ENCODE measurements around the gene PTPN7. TPM values are rescaled to one million over a fixed set of nuclear protein-coding genes. Genes with fewer than 3 reads are reported as not detected.

The PTPN7 gene
- total and polyA plus RNA-seq, 2 of the 13 experiments (the other 11 are each of a cell fraction or from before 2014, with no cell fraction given) = not detected

DNA sequence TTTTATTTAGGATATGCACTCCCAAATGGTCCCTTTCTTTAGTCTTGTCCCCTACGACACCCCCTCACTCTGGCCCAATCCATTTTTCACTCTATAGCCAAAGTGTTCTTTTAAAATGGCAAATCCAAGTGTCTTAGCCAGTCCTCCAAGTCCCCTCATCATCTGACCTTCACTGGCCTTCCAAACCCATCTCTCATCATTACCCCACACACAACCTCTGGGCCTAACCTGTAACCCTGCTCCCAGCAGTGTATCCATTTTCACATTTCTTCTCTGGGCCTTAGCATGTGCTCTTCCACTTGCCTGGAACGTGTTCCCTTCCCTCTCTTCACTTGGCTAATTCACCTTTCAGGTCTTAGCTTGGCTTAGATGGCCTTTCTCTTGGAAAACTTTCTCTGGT, 9.4 kb downstream of the PTPN7 start:
- 9% methylated on average over 2 of the region's 2 CpGs for WGBS (ENCODE audit: low lambda C conversion rate)
- no peak for ATAC-seq
- TF ChIP-seq EZH2 (conservative IDR thresholded peaks at IDR 0.05; ENCODE audit: low read depth, low read length) (no peak), CCAR2 (optimal IDR thresholded peaks at IDR 0.05; ENCODE audit: low read depth, low read length) (no peak), PCBP2 (optimal IDR thresholded peaks at IDR 0.05; ENCODE audit: low read depth, low read length, poor library complexity, severe bottlenecking) (no peak), ZNF678 (CRISPR knock-in tag; IDR thresholded peaks at IDR 0.05) (no peak), POGZ (CRISPR knock-in tag; IDR thresholded peaks at IDR 0.05) (no peak), CCDC6 (CRISPR knock-in tag; IDR thresholded peaks at IDR 0.05) (no peak), CBX5 (CRISPR knock-in tag; IDR thresholded peaks at IDR 0.05; ENCODE audit: borderline replicate concordance) (no peak), SALL2 (CRISPR knock-in tag; IDR thresholded peaks at IDR 0.05) (no peak), U2AF1 (optimal IDR thresholded peaks at IDR 0.05; ENCODE audit: low read depth, low read length) (no peak), ATF1 (CRISPR knock-in tag; IDR thresholded peaks at IDR 0.05) (no peak), SMAD9 (CRISPR knock-in tag; IDR thresholded peaks at IDR 0.05) (no peak), ZNF17 (CRISPR knock-in tag; IDR thresholded peaks at IDR 0.05) (no peak), MXD4 (CRISPR knock-in tag; IDR thresholded peaks at IDR 0.05) (no peak), NONO (IDR thresholded peaks at IDR 0.05) (no peak), NONO (CRISPR knock-in tag; conservative IDR thresholded peaks at IDR 0.05) (no peak)
- TF ChIP-seq, protein P1, sequence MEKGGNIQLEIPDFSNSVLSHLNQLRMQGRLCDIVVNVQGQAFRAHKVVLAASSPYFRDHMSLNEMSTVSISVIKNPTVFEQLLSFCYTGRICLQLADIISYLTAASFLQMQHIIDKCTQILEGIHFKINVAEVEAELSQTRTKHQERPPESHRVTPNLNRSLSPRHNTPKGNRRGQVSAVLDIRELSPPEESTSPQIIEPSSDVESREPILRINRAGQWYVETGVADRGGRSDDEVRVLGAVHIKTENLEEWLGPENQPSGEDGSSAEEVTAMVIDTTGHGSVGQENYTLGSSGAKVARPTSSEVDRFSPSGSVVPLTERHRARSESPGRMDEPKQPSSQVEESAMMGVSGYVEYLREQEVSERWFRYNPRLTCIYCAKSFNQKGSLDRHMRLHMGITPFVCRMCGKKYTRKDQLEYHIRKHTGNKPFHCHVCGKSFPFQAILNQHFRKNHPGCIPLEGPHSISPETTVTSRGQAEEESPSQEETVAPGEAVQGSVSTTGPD (CRISPR knock-in tag; IDR thresholded peaks at IDR 0.05) = no peak
- TF ChIP-seq, protein P2, sequence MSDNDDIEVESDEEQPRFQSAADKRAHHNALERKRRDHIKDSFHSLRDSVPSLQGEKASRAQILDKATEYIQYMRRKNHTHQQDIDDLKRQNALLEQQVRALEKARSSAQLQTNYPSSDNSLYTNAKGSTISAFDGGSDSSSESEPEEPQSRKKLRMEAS (IDR thresholded peaks at IDR 0.05) = no peak
- TF ChIP-seq, protein P3, sequence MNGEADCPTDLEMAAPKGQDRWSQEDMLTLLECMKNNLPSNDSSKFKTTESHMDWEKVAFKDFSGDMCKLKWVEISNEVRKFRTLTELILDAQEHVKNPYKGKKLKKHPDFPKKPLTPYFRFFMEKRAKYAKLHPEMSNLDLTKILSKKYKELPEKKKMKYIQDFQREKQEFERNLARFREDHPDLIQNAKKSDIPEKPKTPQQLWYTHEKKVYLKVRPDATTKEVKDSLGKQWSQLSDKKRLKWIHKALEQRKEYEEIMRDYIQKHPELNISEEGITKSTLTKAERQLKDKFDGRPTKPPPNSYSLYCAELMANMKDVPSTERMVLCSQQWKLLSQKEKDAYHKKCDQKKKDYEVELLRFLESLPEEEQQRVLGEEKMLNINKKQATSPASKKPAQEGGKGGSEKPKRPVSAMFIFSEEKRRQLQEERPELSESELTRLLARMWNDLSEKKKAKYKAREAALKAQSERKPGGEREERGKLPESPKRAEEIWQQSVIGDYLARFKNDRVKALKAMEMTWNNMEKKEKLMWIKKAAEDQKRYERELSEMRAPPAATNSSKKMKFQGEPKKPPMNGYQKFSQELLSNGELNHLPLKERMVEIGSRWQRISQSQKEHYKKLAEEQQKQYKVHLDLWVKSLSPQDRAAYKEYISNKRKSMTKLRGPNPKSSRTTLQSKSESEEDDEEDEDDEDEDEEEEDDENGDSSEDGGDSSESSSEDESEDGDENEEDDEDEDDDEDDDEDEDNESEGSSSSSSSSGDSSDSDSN (CRISPR knock-in tag; IDR thresholded peaks at IDR 0.05) = no peak
- TF ChIP-seq, protein P4, sequence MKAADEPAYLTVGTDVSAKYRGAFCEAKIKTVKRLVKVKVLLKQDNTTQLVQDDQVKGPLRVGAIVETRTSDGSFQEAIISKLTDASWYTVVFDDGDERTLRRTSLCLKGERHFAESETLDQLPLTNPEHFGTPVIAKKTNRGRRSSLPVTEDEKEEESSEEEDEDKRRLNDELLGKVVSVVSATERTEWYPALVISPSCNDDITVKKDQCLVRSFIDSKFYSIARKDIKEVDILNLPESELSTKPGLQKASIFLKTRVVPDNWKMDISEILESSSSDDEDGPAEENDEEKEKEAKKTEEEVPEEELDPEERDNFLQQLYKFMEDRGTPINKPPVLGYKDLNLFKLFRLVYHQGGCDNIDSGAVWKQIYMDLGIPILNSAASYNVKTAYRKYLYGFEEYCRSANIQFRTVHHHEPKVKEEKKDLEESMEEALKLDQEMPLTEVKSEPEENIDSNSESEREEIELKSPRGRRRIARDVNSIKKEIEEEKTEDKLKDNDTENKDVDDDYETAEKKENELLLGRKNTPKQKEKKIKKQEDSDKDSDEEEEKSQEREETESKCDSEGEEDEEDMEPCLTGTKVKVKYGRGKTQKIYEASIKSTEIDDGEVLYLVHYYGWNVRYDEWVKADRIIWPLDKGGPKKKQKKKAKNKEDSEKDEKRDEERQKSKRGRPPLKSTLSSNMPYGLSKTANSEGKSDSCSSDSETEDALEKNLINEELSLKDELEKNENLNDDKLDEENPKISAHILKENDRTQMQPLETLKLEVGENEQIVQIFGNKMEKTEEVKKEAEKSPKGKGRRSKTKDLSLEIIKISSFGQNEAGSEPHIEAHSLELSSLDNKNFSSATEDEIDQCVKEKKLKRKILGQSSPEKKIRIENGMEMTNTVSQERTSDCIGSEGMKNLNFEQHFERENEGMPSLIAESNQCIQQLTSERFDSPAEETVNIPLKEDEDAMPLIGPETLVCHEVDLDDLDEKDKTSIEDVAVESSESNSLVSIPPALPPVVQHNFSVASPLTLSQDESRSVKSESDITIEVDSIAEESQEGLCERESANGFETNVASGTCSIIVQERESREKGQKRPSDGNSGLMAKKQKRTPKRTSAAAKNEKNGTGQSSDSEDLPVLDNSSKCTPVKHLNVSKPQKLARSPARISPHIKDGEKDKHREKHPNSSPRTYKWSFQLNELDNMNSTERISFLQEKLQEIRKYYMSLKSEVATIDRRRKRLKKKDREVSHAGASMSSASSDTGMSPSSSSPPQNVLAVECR (CRISPR knock-in tag; IDR thresholded peaks at IDR 0.05; ENCODE audit: borderline replicate concordance) = no peak

More for the DNA sequence above, 9.4 kb downstream of the PTPN7 start:
- FAIRE-seq (no peak), DNase-seq (ENCODE audit: low spot score) (no peak)
- H3K9ac ChIP-seq (ENCODE audit: insufficient read depth, low read depth, low read length) = no peak overlapping the region
- peaks cover 12% of the 10 kb centered on the region for H3K4me1 ChIP-seq (ENCODE audit: insufficient read depth, low read length)
- ChIA-PET POLR2A (no interaction called here), CTCF (ENCODE audit: low intra/inter-chr PET ratio, low total read pairs) (no interaction called here)
- no peaks in the 10 kb centered on the region for H3K79me2 ChIP-seq (ENCODE audit: insufficient read depth, low read length)
- peaks cover 0 to 55% of the 10 kb centered on the region in 2 experiments; a peak in 3 of 5 replicates for H3K27me3 ChIP-seq (ENCODE audit: control insufficient read depth in 1 of 2, insufficient read depth in 2 of 2, low read length in 2 of 2)
- no peaks in the 10 kb centered on the region for H3K9me3 ChIP-seq (ENCODE audit: low read length)
- H3K27ac ChIP-seq (ENCODE audit: extremely low read length, insufficient read depth, low read length) = no peak overlapping the region
- H3K4me3 ChIP-seq (replicated peaks in 1 of 3; ENCODE audit: insufficient read depth in 1 of 3, low read depth in 2 of 3, low read length in 3 of 3) = no peak overlapping the region
- H3K4me2 ChIP-seq (ENCODE audit: low read depth, low read length) = no peak overlapping the region
- BruUV-seq (replicated peaks) = no TSS peak
- intact Hi-C loops (cut with micrococcal nuclease; ENCODE audit: unreplicated experiment) = no loop called here
- H3K36me3 ChIP-seq (replicated peaks in 1 of 2; ENCODE audit: control insufficient read depth in 1 of 2, insufficient read depth in 2 of 2, low read length in 2 of 2) = no peaks in the 10 kb centered on the region
- no peaks in the 10 kb centered on the region for H4K20me1 ChIP-seq (ENCODE audit: insufficient read depth, low read length)
- H2AFZ ChIP-seq (ENCODE audit: low read length) = no peak overlapping the region
- in situ Hi-C loops (cut with HindIII; ENCODE audit: extremely low pct_ligation_motif_present, low pct_unique_long_range_greater_than_20kb) = no loop called here
